Fibroblast of peridontal ligament (primary cell): ENCODE measurements around the gene SLC7A5.
"Not testable (repeated sequence)": the region's sequence is repeated elsewhere in the genome, so short reads cannot be mapped to it uniquely, and the experiment has no call there.

ENCODE experiments used
- DNase-seq: peaks from one replicate; pipeline ENCODE4 v3.0.0-alpha.2; 2010; ENCODE audit errors: extremely low read depth

The SLC7A5 gene

DNA sequence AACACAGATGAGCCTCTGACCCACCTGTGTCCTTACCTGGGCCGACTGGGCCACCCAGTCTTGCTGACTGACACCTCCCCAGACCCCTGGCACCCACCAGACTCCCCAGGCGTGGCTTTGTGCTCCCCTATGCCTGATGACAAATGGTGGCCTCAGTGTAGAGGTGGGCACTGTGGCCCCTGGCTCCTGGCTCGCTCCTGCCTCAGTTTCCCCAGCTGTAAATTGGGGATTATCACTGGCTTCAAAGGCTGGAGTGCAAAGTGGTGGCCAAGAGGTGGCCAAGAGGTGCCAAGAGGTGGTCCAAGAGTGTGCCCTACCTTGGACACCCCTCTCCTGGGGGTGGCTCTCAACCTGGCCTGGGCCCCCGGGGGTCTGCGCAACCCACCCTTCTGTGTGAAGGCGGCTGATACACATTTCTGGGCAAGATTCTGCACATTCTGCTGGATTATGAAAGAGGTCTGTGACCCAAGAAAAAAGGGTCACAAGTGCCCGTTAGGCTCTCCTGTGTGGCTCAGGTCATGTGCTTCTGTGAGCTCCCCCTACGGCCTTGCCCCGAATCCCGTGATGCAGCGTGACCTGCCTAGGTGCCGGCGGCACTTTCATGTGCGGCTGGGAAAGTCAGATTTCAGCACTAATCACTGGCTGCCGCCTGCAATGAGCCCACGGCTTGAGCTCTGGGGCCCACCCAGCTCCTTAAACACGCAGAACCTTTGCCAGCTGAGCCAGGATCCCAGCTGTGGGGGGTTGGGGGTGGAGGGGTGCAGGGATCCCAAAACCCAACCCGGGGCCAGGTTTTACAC, 7.8 kb downstream of the SLC7A5 start:
- DNase-seq, result not testable (repeated sequence)

GRCh38 chr16:87860553-87861299, 8.6 kb downstream of the SLC7A5 start:
- peak; percentile 69 for DNase-seq

DNA sequence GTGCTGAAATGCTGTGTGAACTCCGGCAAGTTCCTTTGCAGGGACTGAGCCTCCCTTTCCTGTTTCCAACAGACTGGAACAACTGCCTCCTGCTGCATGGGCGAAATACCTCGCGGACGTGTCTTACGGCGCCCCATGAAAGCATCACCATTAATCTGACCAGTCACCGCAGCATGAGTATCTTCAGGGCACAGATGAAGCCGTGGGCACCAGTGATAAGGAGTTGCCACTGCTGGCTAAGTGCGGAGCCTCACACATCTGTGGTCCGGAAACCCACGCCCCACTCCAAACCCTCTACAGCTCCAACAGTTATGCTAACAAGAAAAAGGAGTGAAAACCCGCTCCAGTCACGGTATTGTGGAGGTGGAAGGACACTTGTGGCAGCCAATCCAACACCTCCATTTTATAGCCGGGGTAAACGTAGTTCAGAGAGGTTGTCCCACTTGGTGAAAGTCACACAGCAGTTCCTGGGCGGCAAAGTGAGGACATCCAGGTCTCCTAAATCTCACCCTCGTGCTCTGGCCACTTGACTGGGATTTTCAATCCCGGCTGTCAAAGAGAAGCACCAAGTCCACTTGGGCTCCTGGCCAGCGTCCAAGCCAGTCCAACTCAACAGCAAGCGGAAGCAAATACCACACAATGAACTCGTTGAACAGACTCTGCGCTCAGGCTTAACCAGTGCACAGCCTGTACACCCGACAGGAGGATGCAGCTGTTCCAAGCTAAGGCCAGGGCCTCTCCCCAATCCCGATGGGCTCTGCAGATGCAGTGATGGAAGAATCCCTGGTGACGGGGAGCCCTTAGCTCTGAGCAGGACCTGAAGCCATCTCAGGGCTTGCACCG, 10.9 kb downstream of the SLC7A5 start:
- DNase-seq, result not testable (repeated sequence)

DNA sequence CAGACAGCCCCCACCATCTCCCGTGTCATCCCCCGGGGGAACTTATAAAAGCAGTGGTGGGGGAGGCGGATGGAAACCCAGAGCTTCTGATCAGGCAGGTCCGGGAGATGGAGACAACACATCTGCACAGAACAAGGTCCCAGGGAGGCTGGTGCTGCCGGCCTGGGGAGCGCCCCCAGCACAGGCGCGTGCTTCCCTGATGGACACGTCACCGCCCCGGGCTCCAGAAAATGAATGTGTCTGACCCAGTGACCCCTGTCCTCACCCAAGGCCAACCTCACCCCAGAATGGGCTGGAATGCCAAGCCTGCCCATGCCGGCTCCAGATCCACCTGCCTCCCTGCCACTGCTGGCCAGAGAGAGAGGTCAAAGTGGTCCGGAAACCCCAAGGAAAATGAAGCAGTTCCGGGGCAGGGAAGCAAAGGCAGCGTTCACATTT, 12.5 kb downstream of the SLC7A5 start:
- no peak for DNase-seq

GRCh38 chr16:87855852-87856715, 13.2 kb downstream of the SLC7A5 start:
- DNase-seq, result no peak

DNA sequence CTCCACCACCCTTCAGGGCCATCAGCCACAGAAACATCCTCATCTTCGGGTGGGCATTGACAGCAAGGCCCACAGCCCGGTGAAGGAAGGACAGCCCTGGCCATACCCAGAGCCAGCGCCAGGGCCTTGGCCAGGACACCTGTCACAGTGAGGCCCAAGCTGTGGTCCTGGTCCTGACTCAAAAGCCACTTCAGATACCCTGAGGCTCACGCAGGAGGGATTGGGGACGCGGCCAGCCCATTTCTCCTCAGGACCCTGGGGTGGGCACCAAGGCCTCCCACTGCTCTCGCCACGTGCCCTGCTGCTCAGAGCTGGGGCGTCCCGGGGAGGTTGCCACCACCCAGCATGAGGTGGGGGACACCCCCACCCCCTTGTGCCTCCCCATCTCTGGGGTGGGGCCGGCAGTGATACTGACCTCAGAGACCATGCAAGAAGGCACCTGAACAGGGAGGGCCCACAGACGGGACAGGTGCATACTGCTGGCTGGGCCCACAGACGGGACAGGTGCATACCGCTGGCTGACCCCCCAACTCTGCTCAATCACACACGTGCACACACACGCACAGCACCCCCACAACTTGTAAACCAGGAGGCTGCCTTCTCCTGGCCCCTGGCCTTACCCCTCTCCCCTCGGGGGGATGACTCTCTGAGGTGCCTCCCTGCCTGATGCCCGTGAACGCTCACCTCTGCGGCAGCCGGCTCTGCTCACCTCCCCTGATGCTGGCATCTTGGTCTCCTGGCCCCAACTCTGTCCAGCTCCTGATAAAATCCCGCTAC, 14.2 kb downstream of the SLC7A5 start:
- no peak for DNase-seq

GRCh38 chr16:87854053-87854906, 15.0 kb downstream of the SLC7A5 start:
- DNase-seq, result no peak

GRCh38 chr16:87853411-87854052, 15.8 kb downstream of the SLC7A5 start:
- DNase-seq, result peak; percentile 91

GRCh38 chr16:87851601-87852000, 17.7 kb downstream of the SLC7A5 start:
- no peak for DNase-seq

GRCh38 chr16:87851141-87851587, 18.1 kb downstream of the SLC7A5 start:
- DNase-seq, result no peak

DNA sequence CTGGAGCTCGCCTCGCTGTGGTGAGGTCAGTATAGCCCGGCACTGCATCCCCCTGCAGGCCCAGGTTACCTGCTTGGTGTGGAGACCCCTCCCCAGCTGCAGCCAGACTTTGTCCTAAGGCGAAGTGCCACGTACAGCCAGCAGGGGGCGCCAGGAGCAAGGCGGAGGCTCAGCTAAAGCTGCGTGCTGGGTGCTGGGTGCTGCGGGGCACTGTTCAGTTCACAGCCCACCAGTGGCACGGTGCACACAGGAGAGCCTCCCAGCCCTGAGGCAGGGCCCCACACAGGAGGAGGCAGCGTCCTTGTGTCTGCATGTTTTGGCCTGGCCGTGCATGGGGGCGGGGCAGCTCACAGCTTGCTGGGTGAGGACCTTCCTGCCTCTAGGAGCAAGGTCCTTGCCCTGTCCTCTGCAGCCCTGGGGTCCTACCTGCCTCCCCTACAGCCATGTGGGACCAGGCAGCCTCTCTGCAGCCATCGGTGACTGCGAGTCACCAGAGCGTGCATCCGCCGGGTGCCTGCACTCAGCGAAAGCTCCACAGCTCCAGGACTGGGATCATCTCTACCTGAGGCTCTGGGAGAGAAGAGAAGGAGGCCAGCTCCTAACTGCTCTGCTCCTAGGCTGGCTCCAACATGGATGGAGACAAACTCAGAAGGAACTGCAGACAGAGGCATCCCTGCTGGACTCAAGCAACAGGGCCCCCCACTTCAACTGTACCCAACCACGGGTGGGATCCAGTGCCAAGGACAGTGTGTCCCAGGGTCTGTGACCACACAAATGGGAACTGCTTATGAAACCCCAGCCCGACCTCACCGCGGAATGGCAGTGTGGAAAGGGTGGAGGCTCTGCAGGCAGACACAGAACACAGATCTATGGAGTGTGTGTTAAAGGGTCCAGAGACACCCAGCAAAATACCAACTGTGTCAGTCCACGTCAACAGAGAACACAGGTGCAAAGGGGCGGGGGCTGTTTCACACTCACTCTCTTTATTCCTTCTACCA, 19.0 kb downstream of the SLC7A5 start:
- peak; percentile 26 for DNase-seq

- DNase-seq, result no peak
These were observed 19.8 kb downstream of the SLC7A5 start for GRCh38 chr16:87849419-87850008.

GRCh38 chr16:87848676-87849345, 20.5 kb downstream of the SLC7A5 start:
- no peak for DNase-seq

DNA sequence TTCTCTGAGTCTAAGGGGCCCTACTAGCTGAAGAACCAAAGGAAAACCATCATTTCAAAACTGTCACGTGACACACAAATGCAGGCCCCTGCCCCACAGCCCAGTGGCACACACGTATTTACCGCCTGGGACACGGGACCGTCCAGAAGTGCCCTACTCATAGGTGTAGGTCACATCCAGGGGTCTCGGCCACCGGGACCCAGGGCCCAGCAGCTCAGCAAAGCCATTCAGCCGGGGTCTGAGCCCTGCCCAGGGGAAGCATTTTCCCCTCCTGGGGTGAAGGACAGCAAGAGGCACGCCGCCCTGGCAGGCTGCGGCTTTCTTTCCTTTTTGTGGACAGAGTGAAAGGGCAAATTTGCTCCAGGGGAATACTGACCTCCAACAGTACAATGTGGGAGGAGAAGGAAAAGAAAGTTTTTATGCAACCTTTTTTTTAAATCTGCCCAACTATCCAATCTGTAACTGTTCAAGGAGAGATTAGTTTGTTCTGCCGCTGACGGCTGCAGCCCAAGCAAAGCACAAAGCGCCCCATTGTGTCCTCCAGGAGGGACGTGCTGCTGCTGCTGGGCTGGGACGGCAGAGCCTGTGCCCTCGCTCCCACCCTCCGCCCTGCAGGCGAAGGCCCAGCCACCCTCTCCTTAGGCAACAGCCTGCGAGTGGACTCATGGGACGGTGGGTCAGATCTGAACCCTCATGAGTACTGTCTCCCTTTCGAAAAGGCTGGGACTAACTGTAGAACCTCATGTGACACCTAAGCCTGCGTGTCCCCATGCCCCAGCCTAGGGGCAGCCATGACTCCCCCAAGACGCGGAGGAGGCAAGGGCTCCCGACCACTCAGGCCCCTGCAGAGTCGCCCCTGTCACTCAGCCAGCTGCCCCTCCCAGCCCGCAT, 21.3 kb downstream of the SLC7A5 start:
- no peak for DNase-seq

DNA sequence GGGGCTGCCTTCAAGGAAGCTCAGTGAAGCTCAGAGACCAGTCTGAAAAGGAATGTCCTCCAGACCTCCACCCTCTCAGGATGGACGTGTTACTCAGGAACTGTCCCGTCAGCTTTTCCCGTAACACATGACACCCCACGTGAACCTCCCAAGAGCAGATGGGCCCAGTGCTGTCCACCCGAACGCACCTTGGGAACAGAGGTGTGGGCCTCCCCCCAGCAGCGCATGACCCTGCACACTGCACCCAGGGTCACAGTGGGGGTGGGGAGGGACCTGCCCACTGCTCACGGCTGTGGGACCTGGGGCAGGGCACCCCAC, 21.9 kb downstream of the SLC7A5 start:
- no peak for DNase-seq
